Transverse colon (tissue), 4 donors: ENCODE results near the gene MARK2.

ENCODE experiments used
- EP300 ChIP-seq: sonication (generic); formaldehyde crosslinking; IDR thresholded peaks from one replicate; pipeline ENCODE4 v1.6.1; 2017; ENCODE audit warnings: antibody characterized with exemption, low read depth
- POLR2A ChIP-seq: fragments of 450-650 bp; IDR thresholded peaks from one replicate; pipeline ENCODE4 v1.6.1; 2016; ENCODE audit warnings: antibody characterized with exemption, mild to moderate bottlenecking, moderate library complexity
- POLR2AphosphoS5 ChIP-seq, 3 donors: sonication (generic); formaldehyde crosslinking; IDR thresholded peaks; one replicate each; pipeline ENCODE4 v1.6.1; 2016; ENCODE audit warnings: antibody characterized with exemption in 3 of 3
- TF ChIP-seq, protein P1 (sequence below), 5 experiments: fragments of 200-600 bp in 3 of 5; fragments of 450-650 bp in 2 of 5; sonication (generic) in 3 of 5; IDR thresholded peaks; 1 replicate in 2 of 5; 2 replicates in 3 of 5; pipeline ENCODE4 v1.5.1; 2016 to 2017; ENCODE audit warnings: antibody characterized with exemption in 5 of 5, inconsistent platforms in 3 of 5, mild to moderate bottlenecking in 2 of 5, moderate library complexity in 1 of 5

DNA sequence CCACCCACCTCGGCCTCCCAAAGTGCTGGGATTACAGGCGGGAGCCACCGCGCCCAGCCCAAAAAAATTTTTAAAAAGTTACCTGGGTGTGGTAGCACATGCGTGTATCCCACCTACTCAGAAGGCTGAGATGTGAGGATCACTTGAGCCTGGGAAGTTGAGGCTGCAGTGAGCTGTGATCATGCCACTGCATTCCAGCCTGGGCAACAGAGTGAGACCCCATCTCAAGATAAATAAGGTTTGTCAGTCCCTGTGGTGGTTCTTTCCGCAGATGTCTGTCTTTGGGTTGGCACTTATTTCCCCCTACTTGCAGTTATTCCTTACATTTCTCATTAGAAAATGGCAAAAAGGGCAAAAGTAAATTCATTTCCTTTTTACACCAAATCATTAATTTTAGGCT, 8.0 kb downstream of the MARK2 start:
- TF ChIP-seq, protein P1, sequence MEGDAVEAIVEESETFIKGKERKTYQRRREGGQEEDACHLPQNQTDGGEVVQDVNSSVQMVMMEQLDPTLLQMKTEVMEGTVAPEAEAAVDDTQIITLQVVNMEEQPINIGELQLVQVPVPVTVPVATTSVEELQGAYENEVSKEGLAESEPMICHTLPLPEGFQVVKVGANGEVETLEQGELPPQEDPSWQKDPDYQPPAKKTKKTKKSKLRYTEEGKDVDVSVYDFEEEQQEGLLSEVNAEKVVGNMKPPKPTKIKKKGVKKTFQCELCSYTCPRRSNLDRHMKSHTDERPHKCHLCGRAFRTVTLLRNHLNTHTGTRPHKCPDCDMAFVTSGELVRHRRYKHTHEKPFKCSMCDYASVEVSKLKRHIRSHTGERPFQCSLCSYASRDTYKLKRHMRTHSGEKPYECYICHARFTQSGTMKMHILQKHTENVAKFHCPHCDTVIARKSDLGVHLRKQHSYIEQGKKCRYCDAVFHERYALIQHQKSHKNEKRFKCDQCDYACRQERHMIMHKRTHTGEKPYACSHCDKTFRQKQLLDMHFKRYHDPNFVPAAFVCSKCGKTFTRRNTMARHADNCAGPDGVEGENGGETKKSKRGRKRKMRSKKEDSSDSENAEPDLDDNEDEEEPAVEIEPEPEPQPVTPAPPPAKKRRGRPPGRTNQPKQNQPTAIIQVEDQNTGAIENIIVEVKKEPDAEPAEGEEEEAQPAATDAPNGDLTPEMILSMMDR (IDR thresholded peaks at IDR 0.05) = no peak
- no peak for TF ChIP-seq POLR2AphosphoS5 (IDR thresholded peaks at IDR 0.05)
- no peak for TF ChIP-seq POLR2A
- TF ChIP-seq EP300 = no peak
